Stimulated activated CD8-positive, alpha-beta memory T cell treated with anti-CD3 and anti-CD28 coated beads, Interleukin-2, amount 100 ng/mL, for 1 hour (primary cell): ENCODE results near the gene DAGLA.

Experiments used
- DNase-seq, 2 donors: peaks; one replicate each; pipeline ENCODE4 v3.0.0-alpha.2; 2020; ENCODE audit warnings: low read depth in 2 of 2

Gene DAGLA

GRCh38 chr11:61778357-61778886, 98.2 kb downstream of the DAGLA start:
- DNase-seq: no peak

GRCh38 chr11:61778920-61779650, 98.9 kb downstream of the DAGLA start:
- DNase-seq: no peak

GRCh38 chr11:61779666-61780525, 99.7 kb downstream of the DAGLA start:
- no peak for DNase-seq

- DNase-seq: no peak
Observed at GRCh38 chr11:61780581-61781162, 100.5 kb downstream of the DAGLA start.

- DNase-seq: no peak
Observed at GRCh38 chr11:61781585-61781984, 101.4 kb downstream of the DAGLA start.

- DNase-seq: no peak
Observed at GRCh38 chr11:61782299-61782698, 102.1 kb downstream of the DAGLA start.

- no peak for DNase-seq
Observed at GRCh38 chr11:61782841-61783240, 102.7 kb downstream of the DAGLA start.

- DNase-seq: no peak
Observed at GRCh38 chr11:61783717-61784505, 103.7 kb downstream of the DAGLA start.

- DNase-seq: no peak
Observed at GRCh38 chr11:61784506-61784805, 104.3 kb downstream of the DAGLA start.

- no peak for DNase-seq
Observed at GRCh38 chr11:61785837-61786402, 105.7 kb downstream of the DAGLA start.

- no peak for DNase-seq
Observed at GRCh38 chr11:61787928-61788491, 107.8 kb downstream of the DAGLA start.

GRCh38 chr11:61791737-61792309, 111.6 kb downstream of the DAGLA start:
- no peak for DNase-seq

- peak; percentile 64 to 78 for DNase-seq
Observed at GRCh38 chr11:61792310-61793082, 112.3 kb downstream of the DAGLA start, which contains the start of the genes FEN1 and TMEM258. TSS of gene FEN1 (plus strand) at chr11:61792911. CDS start at chr11:61795362, 2,451 bp downstream. TSS of gene TMEM258 (minus strand) at chr11:61792599. CDS start at chr11:61792558, 41 bp downstream.

GRCh38 chr11:61793083-61793828, 113.1 kb downstream of the DAGLA start:
- no peak for DNase-seq

- no peak for DNase-seq
Observed at GRCh38 chr11:61793829-61794204, 113.6 kb downstream of the DAGLA start.

- DNase-seq: no peak
Observed at GRCh38 chr11:61794579-61794978, 114.4 kb downstream of the DAGLA start.

GRCh38 chr11:61795459-61795858, 115.3 kb downstream of the DAGLA start:
- no peak for DNase-seq

- DNase-seq: no peak
Observed at GRCh38 chr11:61795876-61796526, 115.8 kb downstream of the DAGLA start.
